K562 (cell line): ENCODE results near the gene HEXIM1. TPM values are rescaled to one million over a fixed set of nuclear protein-coding genes. Genes with fewer than 3 reads are reported as not detected.

Experiments
- BRD9 ChIP-seq: fragments of 450-650 bp; IDR thresholded peaks from 2 replicates; pipeline ENCODE4 v1.6.1; 2018; ENCODE audit warnings: low read depth; ENCODE audit not compliant: partially characterized antibody
- CCAR2 ChIP-seq: fragments of 200-400 bp; formaldehyde crosslinking; IDR thresholded peaks from 2 replicates; pipeline ENCODE4 v1.6.1; 2017; ENCODE audit warnings: mild to moderate bottlenecking, low read depth, low read length
- CHCHD3 ChIP-seq: fragments of 250-450 bp; sonication (Bioruptor Pico); IDR thresholded peaks from 2 replicates; pipeline ENCODE4 v2.1.2; 2022; ENCODE audit warnings: mild to moderate bottlenecking
- ELF2 ChIP-seq: fragments of 250-450 bp; sonication (Bioruptor Pico); IDR thresholded peaks from 2 replicates; pipeline ENCODE4 v1.5.0; 2021; ENCODE audit warnings: mild to moderate bottlenecking
- ELF4 ChIP-seq: fragments of 450-650 bp; formaldehyde crosslinking; IDR thresholded peaks from 2 replicates; pipeline ENCODE4 v1.4.0; 2022; ENCODE audit warnings: missing genetic modification characterization
- EP300 ChIP-seq: IDR thresholded peaks from 2 replicates; pipeline ENCODE4 v1.6.1; 2012; ENCODE audit warnings: low read length, improper control_type of control experiment
- GABPB1 ChIP-seq: sonication (generic); formaldehyde crosslinking; IDR thresholded peaks from 2 replicates; pipeline ENCODE4 v1.8.0; 2022; ENCODE audit warnings: mild to moderate bottlenecking, missing genetic modification reagents
- KLF6 ChIP-seq: fragments of 250-450 bp; sonication (Bioruptor Pico); IDR thresholded peaks from 2 replicates; pipeline ENCODE4 v1.4.0; 2020; ENCODE audit warnings: mild to moderate bottlenecking, moderate library complexity, borderline replicate concordance
- MTA2 ChIP-seq: fragments of 450-650 bp; IDR thresholded peaks from 2 replicates; pipeline ENCODE4 v1.6.1; 2016; ENCODE audit warnings: low read depth
- PTBP1 ChIP-seq: fragments of 200-400 bp; formaldehyde crosslinking; IDR thresholded peaks from 2 replicates; pipeline ENCODE4 v1.6.1; 2017; ENCODE audit warnings: low read depth, low read length
- RNF2 ChIP-seq: sonication (generic); IDR thresholded peaks from 2 replicates; pipeline ENCODE4 v1.6.1; 2016
- TAL1 ChIP-seq: fragments of 450-650 bp; IDR thresholded peaks from 2 replicates; pipeline ENCODE4 v1.6.1; 2016; ENCODE audit warnings: mild to moderate bottlenecking
- TARDBP ChIP-seq: fragments of 450-650 bp; IDR thresholded peaks from 2 replicates; pipeline ENCODE4 v1.6.1; 2016
- ZBTB7A ChIP-seq: IDR thresholded peaks from 2 replicates; pipeline ENCODE4 v1.6.1; 2011; ENCODE audit warnings: low read depth, mild to moderate bottlenecking, low read length, moderate library complexity, borderline replicate concordance; ENCODE audit not compliant: control insufficient read depth
- ZNF143 ChIP-seq: sonication (generic); formaldehyde crosslinking; IDR thresholded peaks from 2 replicates; pipeline ENCODE4 v1.9.0; 2022; ENCODE audit warnings: mild to moderate bottlenecking, missing genetic modification reagents
- ZNF79 ChIP-seq: fragments of 250-450 bp; sonication (Bioruptor Pico); IDR thresholded peaks from 2 replicates; pipeline ENCODE4 v1.4.0; 2020; ENCODE audit warnings: low read depth, mild to moderate bottlenecking, moderate library complexity
- polyA plus RNA-seq, 8 experiments: library from polyadenylated mRNA; depleted of rRNA in 4 of 8; stranded (reverse) in 5 of 8; unstranded in 3 of 8; fragments of >200 nt; fragmentation: Nextera tagmentation in 2 of 8; fragmentation: Illumina TruSeq in 1 of 8; extraction: Ambion mirVana in 2 of 8; extraction: Trizol in 1 of 8; gene quantifications; 2 replicates each; pipeline versions ENCODE4 v1.2.1 to v1.2.3, GENCODE V29; 2011 to 2014; ENCODE audit warnings: inconsistent platforms in 1 of 8, missing spikeins in 1 of 8
- total RNA-seq, 7 experiments: library from RNA; depleted of rRNA in 6 of 7; stranded (reverse); fragments of >200 nt in 6 of 7; fragmentation: Illumina TruSeq in 2 of 7; extraction: Trizol in 2 of 7; gene quantifications; 2 replicates each; pipeline versions ENCODE4 v1.2.1 to v1.2.3, GENCODE V29; 2011 to 2021; ENCODE audit warnings: low replicate concordance in 1 of 7
- TF ChIP-seq, protein P1 (sequence below): sonication (generic); formaldehyde crosslinking; IDR thresholded peaks from 2 replicates; pipeline ENCODE4 v1.8.1; 2023; ENCODE audit warnings: mild to moderate bottlenecking, missing genetic modification reagents, moderate library complexity
- TF ChIP-seq, protein P2 (sequence below): fragments of 450-650 bp; formaldehyde crosslinking; IDR thresholded peaks from 2 replicates; pipeline ENCODE4 v1.4.0; 2022; ENCODE audit warnings: missing genetic modification characterization
- TF ChIP-seq, protein P3 (sequence below): fragments of 250-450 bp; sonication (Bioruptor Pico); IDR thresholded peaks from 2 replicates; pipeline ENCODE4 v1.4.0; 2020
- TF ChIP-seq, protein P4 (sequence below): fragments of 450-650 bp; IDR thresholded peaks from 2 replicates; pipeline ENCODE4 v1.6.1; 2016; ENCODE audit warnings: antibody characterized with exemption

Gene HEXIM1
- total and polyA plus RNA-seq, 9 of the 15 experiments (the other 6 are each of a cell fraction or from before 2014, with no cell fraction given): 1.4 to 28.3 (median 9.1) TPM

DNA sequence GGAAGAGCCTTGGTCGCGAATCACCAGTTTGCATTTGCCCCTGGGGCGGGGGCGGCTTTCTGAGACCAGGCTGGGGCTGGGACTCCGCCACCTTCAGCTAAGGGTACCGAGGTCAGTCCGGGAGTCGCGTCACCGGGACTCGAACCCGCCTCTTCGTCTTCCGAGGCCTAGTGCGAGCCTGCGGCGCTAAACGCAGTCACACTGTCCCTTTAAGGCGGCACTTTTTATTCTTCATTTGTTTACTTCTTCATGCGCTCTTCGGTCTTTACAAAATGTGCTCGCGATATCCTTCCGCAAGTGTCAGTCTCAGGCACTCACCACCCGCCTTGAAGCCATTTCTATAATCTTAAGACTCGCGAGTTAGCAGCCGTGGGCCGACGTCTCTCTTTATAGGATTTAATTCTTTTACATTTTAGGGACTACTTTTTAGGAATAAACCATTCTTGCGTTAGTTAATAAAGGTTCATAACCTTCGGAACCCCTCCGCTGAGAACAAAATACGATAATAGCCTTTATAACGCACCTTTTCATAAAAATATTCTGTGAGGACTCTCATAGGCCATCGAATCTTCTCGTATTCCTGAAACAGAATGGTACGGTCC lies 593 bp upstream of the HEXIM1 start (continued):
- TF ChIP-seq TARDBP: peak; percentile 72; the same call in 1 of the 2 replicates
- no peak for TF ChIP-seq ZNF79 (CRISPR knock-in tag)
- no peak; the same call in 1 of the 2 replicates for TF ChIP-seq KLF6 (CRISPR knock-in tag)
- peak; percentile 69 for TF ChIP-seq RNF2
- TF ChIP-seq, protein P1, sequence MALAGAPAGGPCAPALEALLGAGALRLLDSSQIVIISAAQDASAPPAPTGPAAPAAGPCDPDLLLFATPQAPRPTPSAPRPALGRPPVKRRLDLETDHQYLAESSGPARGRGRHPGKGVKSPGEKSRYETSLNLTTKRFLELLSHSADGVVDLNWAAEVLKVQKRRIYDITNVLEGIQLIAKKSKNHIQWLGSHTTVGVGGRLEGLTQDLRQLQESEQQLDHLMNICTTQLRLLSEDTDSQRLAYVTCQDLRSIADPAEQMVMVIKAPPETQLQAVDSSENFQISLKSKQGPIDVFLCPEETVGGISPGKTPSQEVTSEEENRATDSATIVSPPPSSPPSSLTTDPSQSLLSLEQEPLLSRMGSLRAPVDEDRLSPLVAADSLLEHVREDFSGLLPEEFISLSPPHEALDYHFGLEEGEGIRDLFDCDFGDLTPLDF: no peak
- TF ChIP-seq, protein P2, sequence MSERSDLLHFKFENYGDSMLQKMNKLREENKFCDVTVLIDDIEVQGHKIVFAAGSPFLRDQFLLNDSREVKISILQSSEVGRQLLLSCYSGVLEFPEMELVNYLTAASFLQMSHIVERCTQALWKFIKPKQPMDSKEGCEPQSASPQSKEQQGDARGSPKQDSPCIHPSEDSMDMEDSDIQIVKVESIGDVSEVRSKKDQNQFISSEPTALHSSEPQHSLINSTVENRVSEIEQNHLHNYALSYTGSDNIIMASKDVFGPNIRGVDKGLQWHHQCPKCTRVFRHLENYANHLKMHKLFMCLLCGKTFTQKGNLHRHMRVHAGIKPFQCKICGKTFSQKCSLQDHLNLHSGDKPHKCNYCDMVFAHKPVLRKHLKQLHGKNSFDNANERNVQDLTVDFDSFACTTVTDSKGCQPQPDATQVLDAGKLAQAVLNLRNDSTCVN (CRISPR knock-in tag): 0 out of 2 replicates have a peak, but pooled peaks have one; percentile 68
- TF ChIP-seq PTBP1: no peak
- TF ChIP-seq, protein P3, sequence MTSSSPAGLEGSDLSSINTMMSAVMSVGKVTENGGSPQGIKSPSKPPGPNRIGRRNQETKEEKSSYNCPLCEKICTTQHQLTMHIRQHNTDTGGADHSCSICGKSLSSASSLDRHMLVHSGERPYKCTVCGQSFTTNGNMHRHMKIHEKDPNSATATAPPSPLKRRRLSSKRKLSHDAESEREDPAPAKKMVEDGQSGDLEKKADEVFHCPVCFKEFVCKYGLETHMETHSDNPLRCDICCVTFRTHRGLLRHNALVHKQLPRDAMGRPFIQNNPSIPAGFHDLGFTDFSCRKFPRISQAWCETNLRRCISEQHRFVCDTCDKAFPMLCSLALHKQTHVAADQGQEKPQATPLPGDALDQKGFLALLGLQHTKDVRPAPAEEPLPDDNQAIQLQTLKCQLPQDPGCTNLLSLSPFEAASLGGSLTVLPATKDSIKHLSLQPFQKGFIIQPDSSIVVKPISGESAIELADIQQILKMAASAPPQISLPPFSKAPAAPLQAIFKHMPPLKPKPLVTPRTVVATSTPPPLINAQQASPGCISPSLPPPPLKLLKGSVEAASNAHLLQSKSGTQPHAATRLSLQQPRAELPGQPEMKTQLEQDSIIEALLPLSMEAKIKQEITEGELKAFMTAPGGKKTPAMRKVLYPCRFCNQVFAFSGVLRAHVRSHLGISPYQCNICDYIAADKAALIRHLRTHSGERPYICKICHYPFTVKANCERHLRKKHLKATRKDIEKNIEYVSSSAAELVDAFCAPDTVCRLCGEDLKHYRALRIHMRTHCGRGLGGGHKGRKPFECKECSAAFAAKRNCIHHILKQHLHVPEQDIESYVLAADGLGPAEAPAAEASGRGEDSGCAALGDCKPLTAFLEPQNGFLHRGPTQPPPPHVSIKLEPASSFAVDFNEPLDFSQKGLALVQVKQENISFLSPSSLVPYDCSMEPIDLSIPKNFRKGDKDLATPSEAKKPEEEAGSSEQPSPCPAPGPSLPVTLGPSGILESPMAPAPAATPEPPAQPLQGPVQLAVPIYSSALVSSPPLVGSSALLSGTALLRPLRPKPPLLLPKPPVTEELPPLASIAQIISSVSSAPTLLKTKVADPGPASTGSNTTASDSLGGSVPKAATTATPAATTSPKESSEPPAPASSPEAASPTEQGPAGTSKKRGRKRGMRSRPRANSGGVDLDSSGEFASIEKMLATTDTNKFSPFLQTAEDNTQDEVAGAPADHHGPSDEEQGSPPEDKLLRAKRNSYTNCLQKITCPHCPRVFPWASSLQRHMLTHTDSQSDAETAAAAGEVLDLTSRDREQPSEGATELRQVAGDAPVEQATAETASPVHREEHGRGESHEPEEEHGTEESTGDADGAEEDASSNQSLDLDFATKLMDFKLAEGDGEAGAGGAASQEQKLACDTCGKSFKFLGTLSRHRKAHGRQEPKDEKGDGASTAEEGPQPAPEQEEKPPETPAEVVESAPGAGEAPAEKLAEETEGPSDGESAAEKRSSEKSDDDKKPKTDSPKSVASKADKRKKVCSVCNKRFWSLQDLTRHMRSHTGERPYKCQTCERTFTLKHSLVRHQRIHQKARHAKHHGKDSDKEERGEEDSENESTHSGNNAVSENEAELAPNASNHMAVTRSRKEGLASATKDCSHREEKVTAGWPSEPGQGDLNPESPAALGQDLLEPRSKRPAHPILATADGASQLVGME (CRISPR knock-in tag): no peak
- no peak for TF ChIP-seq CCAR2
- peak; percentile 97 for TF ChIP-seq BRD9
- TF ChIP-seq, protein P4, sequence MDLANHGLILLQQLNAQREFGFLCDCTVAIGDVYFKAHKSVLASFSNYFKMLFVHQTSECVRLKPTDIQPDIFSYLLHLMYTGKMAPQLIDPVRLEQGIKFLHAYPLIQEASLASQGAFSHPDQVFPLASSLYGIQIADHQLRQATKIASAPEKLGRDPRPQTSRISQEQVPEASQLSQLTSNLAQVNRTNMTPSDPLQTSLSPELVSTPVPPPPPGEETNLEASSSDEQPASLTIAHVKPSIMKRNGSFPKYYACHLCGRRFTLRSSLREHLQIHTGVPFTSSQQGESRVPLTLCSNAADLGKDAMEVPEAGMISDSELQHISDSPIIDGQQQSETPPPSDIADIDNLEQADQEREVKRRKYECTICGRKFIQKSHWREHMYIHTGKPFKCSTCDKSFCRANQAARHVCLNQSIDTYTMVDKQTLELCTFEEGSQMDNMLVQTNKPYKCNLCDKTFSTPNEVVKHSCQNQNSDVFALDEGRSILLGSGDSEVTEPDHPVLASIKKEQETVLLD: no peak
- peak; percentile 62; the same call in 1 of the 2 replicates for TF ChIP-seq CHCHD3
- TF ChIP-seq EP300: peak; percentile 48
- no peak; the same call in 1 of the 2 replicates for TF ChIP-seq ZBTB7A
- TF ChIP-seq TAL1: peak; percentile 31; the same call in 1 of the 2 replicates
- no peak for TF ChIP-seq ZNF143
- TF ChIP-seq ELF4 (CRISPR knock-in tag): no peak; the same call in 1 of the 2 replicates
- peak; percentile 37; the same call in 1 of the 2 replicates for TF ChIP-seq MTA2
- TF ChIP-seq GABPB1 (CRISPR knock-in tag): peak; percentile 1; the same call in 1 of the 2 replicates
- TF ChIP-seq ELF2 (CRISPR knock-in tag): peak; percentile 54; the same call in 1 of the 2 replicates
